CD4-positive, alpha-beta T cell treated with Interleukin-15 for 1 hour (primary cell): ENCODE results near the gene BRMS1.
A peak's percentile ranks its signal among the peaks of the same experiment; 100 is the strongest.

Experiments used
- DNase-seq: peaks from one replicate; pipeline ENCODE4 v3.0.0-alpha.2; 2020

The BRMS1 gene

DNA sequence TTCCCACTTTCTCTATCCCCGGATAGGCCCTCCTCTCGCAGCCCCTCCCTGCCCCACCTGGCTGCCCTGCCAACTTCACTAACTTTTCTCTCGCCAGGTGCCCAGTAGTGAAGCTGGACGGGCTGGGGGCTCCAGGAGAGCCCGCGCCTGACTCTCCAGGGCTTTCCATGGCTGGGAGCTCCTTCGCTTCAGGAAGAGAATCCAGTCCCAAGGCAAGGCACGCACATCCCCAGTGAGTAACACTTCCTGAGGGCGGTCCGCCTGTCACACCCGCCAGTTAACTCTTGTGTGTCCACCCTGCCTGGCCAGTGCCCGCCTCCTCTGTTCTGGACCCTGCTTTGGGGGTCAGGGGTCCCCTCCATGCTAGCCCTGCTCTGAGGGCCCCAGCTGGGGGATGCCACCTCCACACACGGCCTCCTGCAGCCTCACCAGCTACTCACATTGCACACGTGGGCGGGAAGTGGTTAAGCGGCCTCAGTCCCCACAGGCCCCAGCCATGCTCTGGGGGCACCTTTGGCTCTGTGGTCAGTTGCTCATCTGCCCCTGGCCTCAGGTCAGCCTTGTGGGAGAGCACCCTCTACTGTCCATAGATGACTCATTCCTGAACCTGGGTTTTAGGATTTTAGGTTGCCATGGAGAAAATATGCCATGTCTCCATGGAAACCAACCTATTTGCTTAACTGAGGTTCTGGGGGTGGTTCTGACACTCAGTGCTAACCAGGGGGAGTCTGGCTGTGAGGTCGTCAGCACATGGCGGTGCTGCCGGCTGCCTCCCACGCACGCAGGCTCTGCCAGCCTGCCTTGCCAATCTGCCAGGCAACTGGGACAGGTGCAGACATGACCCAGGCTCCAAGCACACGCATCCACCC lies 8.4 kb downstream of the BRMS1 start, which contains the start of gene RIN1:
TSS of gene RIN1 (minus strand) at position 201 of the 869 bp plus-strand sequence. CDS start at position 169, 32 bp downstream.
- DNase-seq: peak; percentile 73

DNA sequence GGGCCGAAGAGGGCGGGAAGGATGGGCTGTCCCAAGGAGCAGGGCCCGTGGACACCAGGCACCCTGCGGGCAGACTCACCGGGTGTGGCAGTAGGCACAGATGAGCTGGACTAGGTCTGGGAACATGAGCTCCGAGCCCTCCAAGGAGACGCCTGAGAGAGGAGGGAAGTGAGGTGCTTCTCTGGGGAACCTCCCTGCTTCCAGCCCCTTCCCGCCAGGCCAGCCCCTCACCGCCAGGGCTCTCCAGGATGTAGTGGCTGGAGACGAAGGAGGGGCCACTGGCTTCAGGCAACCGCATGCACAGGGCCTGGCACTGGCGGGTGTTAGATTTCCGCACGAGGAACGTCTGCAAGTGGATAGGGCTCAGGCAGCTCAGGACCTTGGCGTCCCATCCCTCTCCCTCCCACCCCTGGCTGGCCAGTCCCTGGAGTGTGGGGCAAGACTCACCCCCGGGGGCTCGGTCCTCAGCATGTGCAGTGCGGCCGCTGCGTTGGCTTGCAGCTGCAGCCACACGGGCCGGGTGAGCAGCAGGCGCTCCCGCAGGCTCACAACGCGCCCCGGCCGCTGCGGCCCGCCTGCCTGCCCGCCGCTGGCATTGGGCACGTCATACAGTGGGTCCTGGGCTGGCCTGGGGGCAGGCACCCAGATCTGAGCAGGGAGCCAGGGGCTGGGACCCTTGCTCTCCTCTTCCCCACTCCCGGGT lies 9.2 kb downstream of the BRMS1 start:
- no peak for DNase-seq

DNA sequence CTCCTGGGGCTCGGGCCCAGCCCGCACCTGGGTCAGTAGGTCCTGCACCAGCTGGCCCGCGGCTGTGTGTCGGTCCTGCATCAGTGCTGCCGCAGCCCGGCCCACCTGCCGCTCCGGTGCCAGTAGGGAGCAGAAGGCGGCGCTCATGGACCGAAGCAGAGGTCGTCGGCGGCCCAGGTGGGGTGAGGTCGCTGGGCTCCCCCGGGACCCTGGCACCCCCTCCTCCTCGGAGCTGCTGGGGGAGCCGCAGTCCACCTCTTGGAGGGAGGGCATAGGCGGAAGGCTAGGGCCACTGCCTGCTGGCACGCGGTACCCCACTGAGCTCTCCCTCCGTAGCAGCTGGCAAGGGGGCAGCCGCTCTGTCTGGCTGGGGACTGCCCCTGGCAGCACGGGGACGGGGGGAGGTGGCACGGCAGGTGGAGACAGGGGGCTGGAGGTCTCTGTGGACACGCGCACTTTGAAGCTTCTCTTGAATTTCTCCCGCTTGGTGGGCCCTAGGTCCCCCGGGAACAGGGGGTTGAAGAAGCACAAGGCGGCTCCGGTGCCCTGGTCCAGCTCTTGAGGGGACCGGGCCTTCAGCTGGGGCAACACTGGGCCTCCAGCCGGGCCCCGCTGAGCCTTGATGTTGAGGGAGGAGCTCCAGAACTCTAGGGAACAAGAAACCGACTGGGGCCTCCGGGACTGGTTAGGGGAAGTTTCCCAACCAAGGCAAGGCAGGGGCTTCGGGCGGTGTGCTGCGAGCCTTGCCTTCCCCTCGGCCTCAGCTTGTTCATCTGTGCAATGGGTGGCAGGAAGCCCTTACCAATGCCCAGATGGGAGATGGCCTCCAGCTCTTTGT lies 10.1 kb downstream of the BRMS1 start:
- no peak for DNase-seq

DNA sequence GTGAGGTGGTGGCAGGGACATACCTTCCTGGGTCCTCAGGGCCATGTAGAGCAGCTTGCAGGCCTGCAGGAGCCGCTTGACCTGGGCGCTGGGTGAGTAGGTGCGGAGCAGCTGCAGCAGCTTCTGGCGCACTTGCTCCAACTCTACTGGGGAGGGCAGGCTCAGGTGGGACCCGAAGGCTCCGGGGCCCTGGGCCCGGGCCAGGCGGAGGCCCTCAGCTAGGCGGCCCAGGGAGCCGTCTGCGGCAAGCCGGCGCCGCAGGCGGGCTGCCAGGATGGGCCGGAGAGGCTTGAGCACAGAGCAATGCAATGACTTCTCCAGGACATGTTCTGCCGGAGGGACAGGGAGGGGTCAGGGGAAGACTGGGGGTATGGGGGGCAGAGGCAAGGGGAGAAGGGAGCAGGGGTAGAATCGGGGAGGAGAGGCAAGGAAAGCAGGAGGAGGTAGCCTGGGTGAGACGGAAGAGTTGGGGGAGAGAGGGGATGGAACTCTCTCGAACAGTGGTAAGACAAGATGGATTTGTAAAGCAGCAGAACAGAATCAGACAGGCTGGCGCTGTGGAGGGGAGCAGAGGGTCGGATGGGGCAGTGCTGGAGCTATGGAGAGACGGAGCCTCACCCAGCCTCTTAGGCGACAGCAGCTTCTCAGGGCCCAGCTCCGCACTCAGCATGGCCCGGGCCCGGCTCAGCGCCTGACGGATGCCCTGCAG lies 10.9 kb downstream of the BRMS1 start:
- no peak for DNase-seq

DNA sequence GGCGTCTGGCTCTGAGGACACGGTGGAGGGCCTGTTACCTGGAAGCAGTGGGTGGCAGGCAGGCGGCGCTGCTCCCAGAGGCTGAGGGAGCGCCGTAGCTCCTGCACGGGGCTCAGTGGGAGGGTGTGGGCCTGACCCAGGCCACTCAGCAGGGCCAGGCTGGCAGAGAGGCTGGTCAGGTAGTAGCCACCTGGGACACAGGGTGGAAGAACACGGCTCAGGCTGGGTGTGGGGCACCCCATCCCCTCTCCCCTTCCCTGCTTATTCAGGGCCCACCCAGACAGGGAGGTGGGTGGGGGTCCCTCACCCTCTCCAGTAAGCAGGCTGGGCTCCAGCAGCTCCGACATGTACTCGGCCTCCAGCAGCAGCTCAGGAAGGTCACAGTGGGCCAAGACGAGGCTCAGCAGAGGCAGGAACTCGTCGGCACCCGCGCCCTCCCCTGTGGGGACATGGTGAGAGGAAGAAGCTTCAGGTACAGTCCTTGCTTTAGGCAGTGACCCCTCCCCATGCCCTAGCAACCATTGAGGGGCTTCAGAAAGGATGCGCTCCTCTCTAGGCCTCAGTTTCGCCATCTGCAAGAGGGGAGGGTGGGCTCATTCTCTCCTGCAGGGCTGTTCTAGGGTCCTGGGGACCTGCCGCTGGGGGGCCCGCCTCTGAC lies 11.6 kb downstream of the BRMS1 start:
- DNase-seq: no peak

DNA sequence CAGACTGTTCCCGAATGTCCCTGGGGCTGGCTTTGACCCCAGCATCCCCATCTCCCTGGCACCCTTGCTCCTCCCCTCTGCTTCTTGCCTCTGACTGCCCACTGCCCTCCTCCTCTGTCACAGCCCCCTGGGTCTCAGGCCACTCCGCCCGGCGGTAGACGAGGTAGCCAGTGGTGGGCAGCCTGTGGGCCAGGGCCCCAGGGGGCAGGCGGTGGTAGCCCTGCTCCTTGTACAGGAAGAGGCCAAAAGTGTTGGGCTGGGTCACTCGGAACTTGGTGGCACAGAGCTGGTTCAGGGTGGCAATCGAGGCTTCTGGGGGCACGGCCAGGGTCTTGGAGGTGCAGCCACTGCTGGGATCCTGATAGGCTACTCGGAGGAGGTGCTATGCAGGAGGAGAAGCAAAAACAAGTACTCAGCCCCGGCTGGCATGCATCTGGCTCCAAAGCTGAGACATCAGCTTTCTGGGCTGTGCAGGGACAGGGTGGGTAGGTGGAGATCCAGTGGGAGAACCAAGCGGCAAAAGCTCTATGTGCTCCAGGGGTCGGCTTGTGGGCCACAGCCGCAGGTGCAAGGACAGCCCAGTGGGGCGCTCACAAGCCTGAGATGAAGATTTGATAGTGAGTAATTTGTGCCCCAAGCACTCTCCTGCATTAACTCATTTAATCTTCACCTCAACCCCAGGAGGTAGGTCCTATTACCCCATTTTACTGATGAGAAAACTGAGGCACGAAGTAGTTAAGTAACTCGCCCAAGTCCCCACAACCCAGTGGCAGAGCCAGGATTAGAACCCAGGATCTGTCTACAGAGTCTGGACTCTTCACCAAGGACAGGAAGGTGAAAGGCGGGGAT lies 12.3 kb downstream of the BRMS1 start:
- DNase-seq: no peak

DNA sequence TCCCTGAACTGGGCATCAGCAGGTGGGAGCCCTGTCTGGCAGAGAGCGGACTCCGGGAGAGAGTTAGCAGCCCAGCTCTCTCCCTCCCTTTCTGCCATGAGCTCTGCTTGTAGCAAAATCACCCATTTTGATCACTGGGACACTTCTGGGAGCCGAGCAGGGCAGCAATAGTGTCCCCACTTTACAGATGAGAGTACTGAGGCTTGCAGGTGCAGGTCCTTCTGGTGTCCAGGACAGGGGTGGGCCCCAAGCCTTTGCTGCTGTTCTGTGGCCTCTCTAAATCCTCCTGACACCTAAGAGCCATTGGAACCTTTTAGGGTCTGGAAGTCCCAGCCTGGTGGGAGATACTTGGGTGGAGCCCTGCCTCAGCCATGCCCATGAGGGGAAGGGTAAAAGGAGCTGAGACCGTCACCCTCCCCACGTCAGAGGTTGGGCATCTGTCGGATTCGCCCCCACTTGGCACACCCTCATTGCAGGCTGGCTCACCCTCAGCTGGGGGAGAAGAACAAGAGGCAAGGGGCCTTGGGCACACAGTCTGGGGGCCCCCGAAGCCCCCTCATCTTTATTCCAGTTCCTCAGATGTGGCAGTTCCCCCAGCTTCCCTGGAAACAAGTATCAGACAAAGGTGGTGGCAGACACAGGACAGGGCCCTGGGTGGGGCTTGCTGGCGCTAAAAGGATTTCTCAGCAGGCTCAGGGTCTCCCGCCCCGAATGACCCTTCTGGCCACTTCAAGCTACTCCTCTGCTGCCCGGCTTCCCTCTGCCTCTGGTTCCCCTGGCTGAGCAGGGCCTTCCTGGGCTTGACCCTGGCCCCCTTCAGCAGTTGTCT lies 13.1 kb downstream of the BRMS1 start:
- no peak for DNase-seq

DNA sequence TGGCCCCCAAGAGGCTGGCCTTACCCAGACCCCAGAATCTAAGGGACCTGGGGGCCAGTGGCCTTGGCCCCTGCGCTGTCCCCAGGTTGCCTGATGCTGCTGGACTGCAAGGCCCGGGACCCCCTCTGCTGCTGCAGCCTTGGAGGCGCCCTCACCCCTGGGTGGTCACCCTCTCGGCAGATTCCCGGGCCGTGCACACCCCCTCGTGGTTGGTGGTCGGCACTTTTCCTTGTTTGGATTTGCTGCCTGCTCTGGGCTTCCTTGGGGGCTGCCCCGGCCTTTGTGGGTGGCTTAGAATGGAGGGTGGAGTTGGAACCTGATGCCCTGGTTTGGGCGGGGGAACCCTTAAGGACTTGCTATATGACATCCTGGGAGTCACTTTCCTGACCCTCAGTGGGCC lies 14.0 kb downstream of the BRMS1 start:
- DNase-seq: no peak

DNA sequence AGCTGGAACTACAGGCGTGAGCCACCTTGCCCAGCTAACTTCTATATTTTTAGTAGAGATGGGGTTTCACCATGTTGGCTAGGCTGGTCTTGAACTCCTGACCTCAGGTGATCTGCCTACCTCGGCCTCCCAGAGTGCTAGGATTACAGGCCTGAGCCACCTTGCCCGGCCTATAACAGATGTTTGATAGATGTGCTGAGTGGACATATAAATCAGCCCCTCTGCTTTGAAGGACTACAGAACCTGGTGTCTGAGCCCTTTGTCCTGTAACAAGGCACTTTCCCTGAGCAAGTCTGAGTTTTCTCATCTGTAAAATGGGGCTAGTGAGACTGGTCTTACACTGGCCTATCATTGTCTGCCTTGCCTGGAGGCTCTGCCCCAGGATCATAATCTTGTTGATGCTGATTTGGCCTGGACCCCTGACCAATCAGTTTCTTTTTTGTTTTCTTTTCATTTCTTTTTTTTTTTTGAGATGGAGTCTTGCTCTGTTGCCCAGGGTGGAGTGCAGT lies 15.7 kb downstream of the BRMS1 start:
- DNase-seq: no peak

DNA sequence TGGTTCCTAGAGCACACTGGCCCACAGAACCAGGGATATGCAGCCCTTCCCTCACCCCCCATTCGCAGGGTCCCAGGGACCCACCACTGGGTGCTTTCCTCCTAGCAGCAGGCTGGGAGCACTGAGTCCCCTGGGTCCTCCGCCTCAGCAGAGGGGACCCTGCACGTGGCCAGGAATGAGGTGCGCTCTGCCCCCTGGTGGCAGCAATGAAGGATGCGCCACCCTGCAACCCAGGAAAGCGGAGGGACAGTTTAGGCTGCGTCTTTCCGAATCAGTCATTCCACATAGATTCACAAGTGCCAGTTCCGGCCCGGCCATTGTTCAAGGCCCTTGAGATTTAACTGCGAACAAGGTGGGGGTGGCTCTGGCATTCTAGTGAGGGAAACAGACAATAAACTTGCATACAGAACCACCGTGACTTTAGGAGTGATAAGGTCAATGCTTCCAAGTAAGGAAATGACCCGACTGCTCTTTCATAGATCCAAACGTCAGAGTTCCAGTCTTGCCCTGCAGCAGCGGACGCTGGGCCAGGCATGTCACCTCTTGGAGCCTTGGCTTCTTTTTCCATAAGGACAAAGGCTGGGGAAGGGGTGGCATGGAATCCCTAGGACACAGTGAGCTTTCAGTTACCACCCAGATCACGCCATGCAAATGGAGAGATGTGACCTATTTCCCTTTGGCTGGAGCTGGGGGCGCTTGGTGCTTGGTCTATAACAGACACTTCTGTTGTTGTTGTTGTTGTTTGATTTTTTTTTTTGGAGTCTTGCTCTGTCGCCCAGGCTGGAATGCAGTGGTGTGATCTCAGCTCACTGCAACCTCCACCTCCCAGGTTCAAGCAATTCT lies 16.4 kb downstream of the BRMS1 start:
- peak; percentile 83 for DNase-seq

DNA sequence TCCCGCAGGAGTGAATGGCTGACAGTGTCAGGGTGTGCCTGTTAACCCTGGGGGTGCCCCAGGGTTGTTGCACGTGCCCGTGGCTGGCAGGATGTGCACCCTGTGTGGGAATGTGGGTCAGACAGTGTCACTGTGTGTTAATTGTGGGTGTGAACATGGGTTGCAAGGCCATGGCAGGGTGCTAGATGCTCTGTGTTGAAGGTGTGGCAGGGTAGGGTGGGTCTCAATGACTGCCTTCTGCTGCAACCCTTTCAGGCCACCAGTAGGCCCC lies 16.9 kb downstream of the BRMS1 start:
- peak; percentile 59 for DNase-seq

DNA sequence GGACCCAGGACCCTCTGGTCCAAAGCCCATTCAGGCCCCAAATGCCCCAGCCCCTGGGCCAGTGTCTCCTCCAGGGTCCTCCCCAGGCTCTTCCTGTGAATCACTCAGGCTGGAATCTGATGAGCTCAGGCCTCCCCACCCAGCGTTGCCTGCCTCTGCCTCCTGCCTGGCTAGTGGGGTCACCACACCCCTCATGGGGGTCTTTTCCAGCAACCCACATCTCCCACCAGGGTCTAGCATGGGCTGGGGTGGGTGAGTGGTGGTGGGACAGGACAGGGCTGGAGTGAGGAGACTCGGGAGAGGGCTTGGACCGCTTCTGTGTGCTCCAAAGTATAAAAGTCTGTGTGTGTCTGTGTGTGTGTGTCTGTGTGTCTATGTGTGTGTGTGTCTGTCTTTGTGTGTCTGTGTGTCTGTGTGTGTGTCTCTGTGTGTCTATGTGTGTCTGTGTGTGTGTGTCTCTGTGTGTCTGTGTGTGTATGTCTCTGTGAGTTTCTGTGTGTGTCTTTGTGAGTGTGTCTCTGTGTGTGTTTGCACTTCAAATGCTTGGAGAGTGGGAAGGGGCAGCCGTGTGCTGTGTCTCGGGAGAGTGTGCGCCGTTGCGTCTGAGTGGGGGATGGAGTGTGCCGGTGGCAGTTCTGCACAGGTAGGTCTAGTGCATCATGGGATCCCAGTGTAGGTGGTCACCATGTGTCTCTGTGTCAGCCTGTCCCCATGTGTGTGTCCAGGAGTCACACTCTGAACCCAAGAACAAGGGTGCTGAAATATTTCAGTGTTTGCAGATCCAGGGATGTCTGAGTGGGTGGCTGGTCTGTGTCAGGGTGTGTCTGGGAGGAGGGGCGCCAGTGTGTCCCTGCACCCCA lies 17.5 kb downstream of the BRMS1 start:
- DNase-seq: no peak

DNA sequence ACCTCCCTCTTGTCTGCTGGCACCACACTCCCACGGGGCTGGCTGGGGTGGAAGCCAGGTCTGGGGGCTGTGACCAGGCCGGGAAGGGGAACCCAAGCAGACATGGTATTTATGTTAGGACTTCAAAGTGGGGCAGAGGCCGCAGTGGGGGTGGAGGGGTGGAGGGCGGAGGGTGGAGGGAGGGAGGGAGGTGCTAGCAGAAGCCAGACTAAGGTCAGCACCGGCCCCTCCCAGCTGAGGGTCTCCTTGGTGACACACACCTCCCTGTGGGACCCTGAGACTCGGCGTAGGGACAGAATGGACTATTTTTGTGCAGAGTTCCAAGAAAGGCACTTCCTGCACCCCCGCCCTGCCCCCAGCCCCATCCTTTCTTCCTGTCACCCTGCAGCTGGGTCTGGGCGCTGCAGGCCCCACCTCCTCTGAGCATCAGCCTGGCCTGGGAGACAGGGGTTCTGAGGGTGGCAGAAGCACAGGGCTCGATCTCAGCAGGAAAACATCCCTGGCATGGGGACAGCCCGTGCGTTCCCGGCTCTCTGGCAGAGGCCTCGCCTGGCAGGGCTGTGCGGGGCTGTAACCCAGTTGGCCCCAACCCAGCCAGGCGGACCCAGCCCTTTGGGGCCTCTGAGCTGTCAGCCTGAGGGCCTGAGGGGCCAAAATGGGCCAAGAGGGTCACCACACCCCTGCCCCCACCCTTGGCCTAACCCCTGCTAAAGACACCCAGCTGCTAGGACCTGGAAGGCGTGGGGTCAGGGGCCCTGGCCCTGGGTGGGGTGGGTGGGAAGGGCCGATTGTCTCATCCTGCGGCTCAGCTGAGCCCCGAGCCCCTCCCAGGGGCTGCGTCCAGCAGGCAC lies 18.4 kb downstream of the BRMS1 start:
- peak; percentile 57 for DNase-seq

DNA sequence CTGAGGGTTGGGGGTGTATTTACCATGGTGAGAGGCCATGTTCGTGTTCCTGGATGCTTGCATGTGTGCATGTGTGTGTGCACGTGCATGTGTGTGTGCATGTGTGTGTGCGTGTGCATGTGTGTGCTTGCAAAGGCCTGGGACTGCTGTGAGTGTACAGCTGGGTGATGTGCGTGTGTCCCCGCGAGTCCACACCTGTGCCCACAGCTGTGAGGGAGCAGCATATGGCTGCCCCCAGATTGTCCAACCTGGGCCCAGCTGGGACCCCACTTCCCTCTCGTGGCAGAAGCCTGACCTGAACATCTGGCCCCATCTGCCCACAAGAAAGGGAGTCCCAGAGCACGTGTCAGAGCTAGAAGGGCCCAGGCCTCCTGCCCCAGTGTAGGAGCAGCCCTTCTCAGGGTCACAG lies 19.6 kb downstream of the BRMS1 start:
- DNase-seq: no peak

DNA sequence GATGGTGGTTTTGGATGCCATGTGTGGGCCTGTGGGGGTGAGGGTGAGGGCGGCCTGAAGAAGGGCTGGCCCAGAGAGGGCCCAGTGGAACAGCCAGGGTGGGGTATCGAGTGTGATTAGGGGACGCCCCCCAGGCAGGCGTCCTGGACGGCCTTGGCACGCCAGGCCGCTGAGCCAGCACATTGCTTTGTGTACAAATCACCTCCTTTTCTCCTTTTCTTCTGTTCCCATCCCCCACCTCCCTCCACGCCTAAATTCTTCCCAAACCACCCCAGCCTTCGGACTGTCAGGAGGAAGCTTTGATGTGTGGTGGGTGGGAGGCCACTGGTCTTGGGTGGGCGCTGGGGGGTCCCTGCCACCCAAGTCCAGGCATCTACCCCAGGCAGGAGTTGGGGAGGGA lies 20.2 kb downstream of the BRMS1 start:
- DNase-seq: no peak

DNA sequence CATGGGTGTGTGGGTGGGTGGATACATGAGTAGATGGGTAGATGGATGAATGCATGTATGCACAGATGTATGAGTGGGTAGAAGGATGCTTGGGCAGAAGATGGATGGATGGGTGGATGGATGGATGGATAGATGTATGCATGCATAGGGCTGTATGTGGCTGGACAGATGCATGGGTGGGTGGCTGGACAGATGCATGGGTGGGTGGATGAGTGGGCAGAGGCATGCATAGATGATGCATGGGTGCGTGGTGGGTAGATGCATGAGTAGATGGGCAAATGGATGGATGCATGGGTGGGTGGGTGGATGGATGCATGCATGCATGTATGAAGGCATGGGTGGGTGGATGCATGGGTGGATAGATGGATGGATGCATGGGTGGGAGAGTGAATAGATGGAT lies 21.2 kb downstream of the BRMS1 start:
- DNase-seq: no peak

DNA sequence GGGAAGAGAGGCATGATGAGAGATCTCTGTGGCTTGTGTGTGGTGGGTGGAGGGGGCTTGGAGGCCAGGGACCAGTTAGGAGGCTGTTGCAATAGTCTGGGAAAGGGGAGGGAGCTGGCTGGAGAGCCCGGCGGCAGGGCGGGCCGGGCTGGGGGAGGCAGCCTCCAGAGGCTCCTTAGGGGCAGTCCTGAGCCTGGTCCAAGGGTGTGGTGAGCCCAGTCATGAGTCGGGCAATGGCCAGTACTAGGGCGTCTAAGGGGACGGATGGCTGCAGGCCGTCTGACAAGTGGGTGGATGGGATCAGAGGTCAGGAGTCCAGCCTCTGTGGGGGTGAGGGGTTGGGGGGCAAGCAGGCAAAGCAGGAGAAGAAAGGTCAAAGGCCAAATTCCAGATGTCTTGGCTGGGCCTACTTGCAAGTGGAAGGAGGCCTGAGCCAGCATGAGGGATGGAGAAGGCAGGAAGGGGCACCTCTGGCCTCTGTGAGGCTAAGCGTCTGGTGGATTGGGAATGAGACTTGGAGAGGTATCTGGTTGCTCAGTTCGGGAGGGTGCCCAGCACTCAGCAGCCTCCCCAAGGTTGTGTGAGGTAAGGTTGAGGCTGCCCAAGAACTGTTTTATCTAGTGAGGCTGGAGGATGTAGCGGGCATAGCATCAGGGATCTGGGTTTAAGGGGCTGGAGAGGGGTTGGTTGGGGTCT lies 22.0 kb downstream of the BRMS1 start:
- DNase-seq: no peak
